ENCODE measurements around the gene NFATC1. TPM values are rescaled to one million over a fixed set of nuclear protein-coding genes. Genes with fewer than 3 reads are reported as not detected.
A peak's percentile ranks its signal among the peaks of the same experiment; 100 is the strongest.

Gene NFATC1
- total RNA-seq, 4 donors from 2014 or later, result 14.0 to 22.4 (median 15.0) TPM

- intact Hi-C loops (cut with DNase I; ENCODE audit: low total_unique reads), result no loop called here
- peak in 1 of 2 donors; percentile 76 for DNase-seq (ENCODE audit: low spot score in 2 of 2)
Measured at GRCh38 chr18:79496978-79497637, 101.4 kb downstream of the NFATC1 start.

GRCh38 chr18:79497638-79498081 lies 101.9 kb downstream of the NFATC1 start:
- 83 to 84% methylated on average over 4 of the region's 4 CpGs for WGBS, 2 donors
- no peak for TF ChIP-seq POLR2A (IDR thresholded peaks at IDR 0.05)
- TF ChIP-seq, protein P1, sequence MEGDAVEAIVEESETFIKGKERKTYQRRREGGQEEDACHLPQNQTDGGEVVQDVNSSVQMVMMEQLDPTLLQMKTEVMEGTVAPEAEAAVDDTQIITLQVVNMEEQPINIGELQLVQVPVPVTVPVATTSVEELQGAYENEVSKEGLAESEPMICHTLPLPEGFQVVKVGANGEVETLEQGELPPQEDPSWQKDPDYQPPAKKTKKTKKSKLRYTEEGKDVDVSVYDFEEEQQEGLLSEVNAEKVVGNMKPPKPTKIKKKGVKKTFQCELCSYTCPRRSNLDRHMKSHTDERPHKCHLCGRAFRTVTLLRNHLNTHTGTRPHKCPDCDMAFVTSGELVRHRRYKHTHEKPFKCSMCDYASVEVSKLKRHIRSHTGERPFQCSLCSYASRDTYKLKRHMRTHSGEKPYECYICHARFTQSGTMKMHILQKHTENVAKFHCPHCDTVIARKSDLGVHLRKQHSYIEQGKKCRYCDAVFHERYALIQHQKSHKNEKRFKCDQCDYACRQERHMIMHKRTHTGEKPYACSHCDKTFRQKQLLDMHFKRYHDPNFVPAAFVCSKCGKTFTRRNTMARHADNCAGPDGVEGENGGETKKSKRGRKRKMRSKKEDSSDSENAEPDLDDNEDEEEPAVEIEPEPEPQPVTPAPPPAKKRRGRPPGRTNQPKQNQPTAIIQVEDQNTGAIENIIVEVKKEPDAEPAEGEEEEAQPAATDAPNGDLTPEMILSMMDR (IDR thresholded peaks at IDR 0.05), result no peak

More at GRCh38 chr18:79496978-79497637, 101.4 kb downstream of the NFATC1 start:
- WGBS, 2 donors, result 72 to 78% methylated on average over 18 to 22 of the region's 22 CpGs
- TF ChIP-seq POLR2A (IDR thresholded peaks at IDR 0.05), result no peak
- TF ChIP-seq, protein P1 (IDR thresholded peaks at IDR 0.05), result no peak
- no peak overlapping the region for H3K4me3 ChIP-seq (ENCODE audit: low read depth, poor library complexity, severe bottlenecking)

GRCh38 chr18:79498662-79499061 lies 102.9 kb downstream of the NFATC1 start:
- 92 to 94% methylated on average over 6 of the region's 6 CpGs for WGBS, 2 donors
- intact Hi-C loops (cut with DNase I; ENCODE audit: low total_unique reads), result no loop called here
- no peak overlapping the region for H3K4me3 ChIP-seq (ENCODE audit: low read depth, poor library complexity, severe bottlenecking)
- DNase-seq (ENCODE audit: low spot score in 2 of 2), result peak in 1 of 2 donors; percentile 32
- TF ChIP-seq POLR2A (IDR thresholded peaks at IDR 0.05), result no peak
- TF ChIP-seq, protein P1 (IDR thresholded peaks at IDR 0.05), result no peak

More at GRCh38 chr18:79497638-79498081, 101.9 kb downstream of the NFATC1 start:
- intact Hi-C loops (cut with DNase I; ENCODE audit: low total_unique reads), result no loop called here
- DNase-seq (ENCODE audit: low spot score in 2 of 2), result no peak
- H3K4me3 ChIP-seq (ENCODE audit: low read depth, poor library complexity, severe bottlenecking), result no peak overlapping the region

GRCh38 chr18:79501006-79501405 lies 105.3 kb downstream of the NFATC1 start:
- WGBS, 2 donors, result 92 to 94% methylated on average over 4 of the region's 4 CpGs
- no peak for TF ChIP-seq POLR2A (IDR thresholded peaks at IDR 0.05)
- TF ChIP-seq, protein P1 (IDR thresholded peaks at IDR 0.05), result no peak
- intact Hi-C loops (cut with DNase I; ENCODE audit: low total_unique reads), result no loop called here
- DNase-seq (ENCODE audit: low spot score in 2 of 2), result no peak
- H3K4me3 ChIP-seq (ENCODE audit: low read depth, poor library complexity, severe bottlenecking), result no peak overlapping the region

- intact Hi-C loops (cut with DNase I; ENCODE audit: low total_unique reads), result no loop called here
- WGBS, 2 donors, result 86 to 88% methylated on average over 4 of the region's 4 CpGs
- no peak overlapping the region for H3K4me3 ChIP-seq (ENCODE audit: low read depth, poor library complexity, severe bottlenecking)
- no peak for DNase-seq (ENCODE audit: low spot score in 2 of 2)
- TF ChIP-seq, protein P1 (IDR thresholded peaks at IDR 0.05), result no peak
- TF ChIP-seq POLR2A (IDR thresholded peaks at IDR 0.05), result no peak
Measured at GRCh38 chr18:79502782-79503181, 107.1 kb downstream of the NFATC1 start.
